Prostate gland (tissue), 2 donors: ENCODE results near the gene MOCS1.
A peak's percentile ranks its signal among the peaks of the same experiment; 100 is the strongest.

ENCODE experiments used
- CTCF ChIP-seq, 4 experiments: fragments of 200-600 bp in 2 of 4; fragments of 450-650 bp in 2 of 4; sonication (generic) in 2 of 4; IDR thresholded peaks; 1 replicate in 3 of 4; 2 replicates in 1 of 4; pipeline ENCODE4 v1.5.1; 2016 to 2019; ENCODE audit warnings: antibody characterized with exemption in 4 of 4, mild to moderate bottlenecking in 2 of 4, moderate library complexity in 2 of 4
- POLR2A ChIP-seq: fragments of 450-650 bp; IDR thresholded peaks from one replicate; pipeline ENCODE4 v1.6.1; 2016; ENCODE audit warnings: antibody characterized with exemption, mild to moderate bottlenecking
- POLR2AphosphoS5 ChIP-seq: sonication (generic); formaldehyde crosslinking; IDR thresholded peaks from one replicate; pipeline ENCODE4 v1.6.1; 2017; ENCODE audit warnings: antibody characterized with exemption

GRCh38 chr6:39924283-39924682 is 10.0 kb downstream of the MOCS1 start:
- TF ChIP-seq CTCF (IDR thresholded peaks at IDR 0.05): no peak
- TF ChIP-seq POLR2AphosphoS5: peak; percentile 34
- no peak for TF ChIP-seq POLR2A
